Stimulated activated CD8-positive, alpha-beta memory T cell treated with anti-CD3 and anti-CD28 coated beads, Interleukin-7, amount 100 ng/mL, for 1 hour (primary cell): ENCODE results near the gene SCGB1C2.

Source experiments
- DNase-seq, 2 donors: peaks; one replicate each; pipeline ENCODE4 v3.0.0-alpha.2; 2020; ENCODE audit warnings: low read depth in 2 of 2

SCGB1C2 gene

GRCh38 chr17:172401-172800 lies 35.0 kb downstream of the SCGB1C2 start:
- no peak for DNase-seq

- DNase-seq: no peak
Measured at GRCh38 chr17:173166-173911, 36.0 kb downstream of the SCGB1C2 start.

- no peak for DNase-seq
Measured at GRCh38 chr17:177155-177554, 39.8 kb downstream of the SCGB1C2 start.

- no peak for DNase-seq
Measured at GRCh38 chr17:177762-178161, 40.4 kb downstream of the SCGB1C2 start.

- no peak for DNase-seq
Measured at GRCh38 chr17:178292-179065, 41.1 kb downstream of the SCGB1C2 start.

GRCh38 chr17:179066-179432 lies 41.7 kb downstream of the SCGB1C2 start:
- DNase-seq: no peak

GRCh38 chr17:179781-180380 lies 42.5 kb downstream of the SCGB1C2 start:
- no peak for DNase-seq

- no peak for DNase-seq
Measured at GRCh38 chr17:180381-181244, 43.2 kb downstream of the SCGB1C2 start.

GRCh38 chr17:181245-182049 lies 44.1 kb downstream of the SCGB1C2 start, which contains the start of gene DOC2B:
Gene DOC2B, minus strand, starts transcription at chr17:181650. Its CDS starts 171 bp downstream, at chr17:181479.
- DNase-seq: no peak

- DNase-seq: no peak
Measured at GRCh38 chr17:182050-182751, 44.8 kb downstream of the SCGB1C2 start.

GRCh38 chr17:183021-183420 lies 45.7 kb downstream of the SCGB1C2 start:
- DNase-seq: no peak

- no peak for DNase-seq
Measured at GRCh38 chr17:185445-186138, 48.2 kb downstream of the SCGB1C2 start.

GRCh38 chr17:187130-187529 lies 49.8 kb downstream of the SCGB1C2 start:
- no peak for DNase-seq
